DMS79 treated with DMSO at 0.1 percent for 48 hours (cell line): ENCODE measurements around the gene PLA1A.
"Not testable (repeated sequence)": the region's sequence is repeated elsewhere in the genome, so short reads cannot be mapped to it uniquely, and the experiment has no call there.

ENCODE experiments used
- DNase-seq: peaks from one replicate; lab custom pipeline; 2025; lab: John Stamatoyannopoulos, UW

Gene PLA1A, protein sequence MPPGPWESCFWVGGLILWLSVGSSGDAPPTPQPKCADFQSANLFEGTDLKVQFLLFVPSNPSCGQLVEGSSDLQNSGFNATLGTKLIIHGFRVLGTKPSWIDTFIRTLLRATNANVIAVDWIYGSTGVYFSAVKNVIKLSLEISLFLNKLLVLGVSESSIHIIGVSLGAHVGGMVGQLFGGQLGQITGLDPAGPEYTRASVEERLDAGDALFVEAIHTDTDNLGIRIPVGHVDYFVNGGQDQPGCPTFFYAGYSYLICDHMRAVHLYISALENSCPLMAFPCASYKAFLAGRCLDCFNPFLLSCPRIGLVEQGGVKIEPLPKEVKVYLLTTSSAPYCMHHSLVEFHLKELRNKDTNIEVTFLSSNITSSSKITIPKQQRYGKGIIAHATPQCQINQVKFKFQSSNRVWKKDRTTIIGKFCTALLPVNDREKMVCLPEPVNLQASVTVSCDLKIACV

DNA sequence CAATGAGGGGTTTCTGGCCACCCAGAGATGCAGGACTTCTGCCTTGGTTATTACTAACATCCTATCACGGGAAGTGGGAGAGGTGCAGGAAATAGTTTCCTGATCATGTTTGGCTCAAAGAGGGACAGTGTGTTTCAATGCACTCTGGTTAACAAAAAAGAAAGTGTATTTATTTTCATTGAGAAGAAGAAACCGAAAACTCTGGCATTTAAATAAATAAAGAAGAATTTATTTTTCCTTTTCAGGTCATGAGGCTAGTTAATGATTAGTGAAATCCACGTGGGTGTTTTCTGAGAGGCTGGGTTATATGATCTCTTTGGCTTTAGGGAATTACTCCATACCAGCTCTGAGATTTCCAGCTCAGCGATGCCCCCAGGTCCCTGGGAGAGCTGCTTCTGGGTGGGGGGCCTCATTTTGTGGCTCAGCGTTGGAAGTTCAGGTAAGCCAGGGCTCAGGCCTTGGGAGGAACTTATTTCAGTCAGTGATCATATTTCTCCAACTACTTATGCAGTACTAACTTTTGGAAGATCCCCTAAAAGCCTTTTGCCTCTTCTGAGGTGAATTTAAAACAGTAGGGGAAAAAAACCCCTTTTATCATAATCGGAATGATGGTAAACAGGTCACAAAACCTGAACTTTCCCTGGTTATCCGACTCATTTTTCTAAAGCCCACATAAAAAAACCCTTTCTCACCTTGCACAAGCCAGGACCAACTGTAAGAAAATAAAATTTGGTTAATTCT lies at the start of gene PLA1A:
Gene PLA1A (plus strand): TSS at position 338 of the 741 bp plus-strand sequence. CDS start 29 bp downstream, at position 367.
- DNase-seq = no peak

- DNase-seq = no peak
Observed at GRCh38 chr3:119548341-119548740, 49.3 kb upstream of the PLA1A start.

DNA sequence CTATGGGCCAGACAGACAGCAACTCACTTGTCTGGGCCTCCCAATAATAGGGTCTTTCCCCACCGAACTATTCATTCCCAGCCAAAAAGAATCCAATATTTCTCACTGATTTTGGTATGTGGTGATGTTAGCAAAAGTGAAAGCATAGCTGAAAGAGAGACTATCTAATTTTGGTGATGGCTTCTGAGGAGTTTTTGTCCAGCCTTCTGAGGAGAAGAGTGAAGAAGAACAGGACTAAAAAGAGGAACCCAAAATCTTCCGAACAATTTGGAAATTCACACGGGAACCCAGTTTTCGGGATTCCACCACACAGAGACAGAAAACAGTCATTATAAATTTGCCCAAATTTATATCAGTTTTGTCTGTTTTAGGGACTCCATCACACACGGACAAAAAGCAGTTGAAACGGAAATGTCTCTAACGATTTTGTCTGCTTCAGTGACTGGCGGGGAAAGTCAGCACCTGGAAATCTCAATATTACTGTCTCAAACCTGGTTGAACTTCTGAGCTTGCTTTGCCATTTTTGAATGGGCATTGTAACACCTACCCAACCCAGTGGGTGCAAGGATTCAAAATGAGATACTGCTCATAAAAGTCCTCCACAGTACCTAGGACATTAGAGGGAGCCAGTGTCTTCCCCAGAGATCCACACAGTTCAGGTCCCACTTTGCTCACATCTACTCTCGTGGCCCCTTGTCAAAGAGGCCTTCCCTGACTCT lies 47.3 kb upstream of the PLA1A start:
- DNase-seq = no peak

- DNase-seq = no peak
Observed at GRCh38 chr3:119551598-119551997, 46.1 kb upstream of the PLA1A start.

DNA sequence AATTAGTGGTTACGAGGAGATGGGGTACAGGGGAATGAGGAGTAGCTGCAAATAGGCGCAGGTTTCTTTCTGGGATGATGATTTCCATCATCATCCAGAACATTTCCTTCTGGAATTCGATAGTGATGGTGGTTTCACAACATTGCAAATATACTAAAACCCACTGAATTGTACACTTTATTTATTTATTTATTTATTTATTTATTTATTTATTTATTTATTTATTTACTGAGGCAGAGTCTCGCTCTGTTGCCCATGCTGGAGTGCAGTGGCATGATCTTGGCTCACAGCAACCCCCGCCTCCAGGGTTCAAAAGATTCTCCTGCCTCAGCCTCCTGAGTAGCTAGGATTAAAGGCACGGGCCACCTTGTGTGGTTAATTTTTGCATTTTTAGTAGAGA lies 44.8 kb upstream of the PLA1A start:
- not testable (repeated sequence) for DNase-seq

- DNase-seq = no peak
Observed at GRCh38 chr3:119553823-119554415, 43.8 kb upstream of the PLA1A start.

GRCh38 chr3:119555309-119555735 lies 42.4 kb upstream of the PLA1A start:
- no peak for DNase-seq

DNA sequence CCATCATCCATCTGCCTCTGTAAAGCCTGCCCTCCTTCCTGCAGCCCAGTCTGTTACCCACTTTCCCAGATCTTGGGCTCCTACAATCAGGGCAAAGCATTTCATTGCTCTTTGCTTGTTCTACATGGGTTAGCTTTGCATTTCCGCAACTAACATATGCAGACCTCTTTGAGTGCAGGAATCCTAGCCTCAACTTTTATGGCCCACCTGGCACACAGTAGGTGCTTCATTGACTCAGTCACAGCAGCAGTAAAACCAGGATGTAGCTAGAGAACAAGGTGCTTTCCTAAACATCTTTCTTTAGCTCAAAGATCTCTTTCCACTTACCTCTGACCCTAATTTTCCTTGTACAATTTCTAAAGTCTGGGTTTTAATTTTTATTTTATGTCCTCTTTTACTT lies 41.8 kb upstream of the PLA1A start:
- DNase-seq = no peak

DNA sequence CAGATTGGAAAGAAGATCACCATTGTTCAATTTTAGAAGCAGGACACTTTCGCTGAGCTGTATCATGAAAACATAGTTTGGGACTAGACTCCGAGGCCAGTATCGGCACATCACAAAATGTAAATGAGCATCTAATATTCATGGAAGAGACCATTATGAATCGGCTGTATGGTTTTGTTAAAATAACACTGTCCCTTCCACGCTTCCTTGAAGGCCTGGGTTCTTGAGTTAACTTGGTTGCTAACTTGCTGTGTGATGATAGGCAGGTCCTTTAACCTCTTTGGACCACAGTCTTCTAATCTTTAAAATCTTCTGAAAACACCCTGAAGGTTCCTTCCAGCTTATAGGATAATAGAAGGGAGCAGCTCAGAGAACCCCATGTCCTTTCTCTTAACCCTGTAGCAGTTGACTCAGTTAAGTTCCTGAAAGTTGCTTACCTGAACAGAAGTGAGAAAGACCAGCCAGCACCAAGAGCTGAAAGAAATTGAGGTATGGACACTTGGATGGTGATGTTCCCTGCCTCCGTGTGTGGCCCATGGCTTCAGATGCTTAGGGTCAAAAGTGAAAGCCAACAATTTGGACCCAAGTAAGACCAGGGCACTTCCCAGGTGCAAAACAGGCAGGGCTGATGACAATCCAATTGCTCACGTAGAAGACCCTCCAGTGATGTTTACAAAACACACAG lies 40.4 kb upstream of the PLA1A start:
- DNase-seq = no peak

DNA sequence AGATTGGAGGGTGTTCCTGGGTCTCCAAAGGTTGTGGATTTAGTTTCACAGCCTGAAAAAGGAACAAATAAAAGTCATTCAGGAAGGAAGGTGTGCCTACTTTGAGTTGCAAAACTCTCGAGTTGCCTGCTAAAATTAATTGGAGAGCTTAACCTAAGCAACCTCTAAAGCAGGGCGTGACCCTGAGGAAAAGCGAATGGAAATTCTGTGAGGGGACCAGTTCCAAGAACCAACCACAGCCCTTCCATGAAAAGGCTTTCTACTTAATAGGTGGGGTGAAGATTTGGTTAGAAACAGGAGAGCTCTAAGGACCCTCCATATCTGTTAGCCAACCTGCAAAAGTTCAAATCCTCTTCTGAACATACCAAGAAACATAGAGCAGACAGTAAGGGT lies 39.8 kb upstream of the PLA1A start:
- no peak for DNase-seq

GRCh38 chr3:119558626-119559317 lies 38.9 kb upstream of the PLA1A start:
- no peak for DNase-seq

- no peak for DNase-seq
Observed at GRCh38 chr3:119559441-119559963, 38.2 kb upstream of the PLA1A start, which contains the start of gene CD80. Gene CD80, minus strand, starts transcription at chr3:119559614. Its CDS starts 1,886 bp downstream, at chr3:119557728.

DNA sequence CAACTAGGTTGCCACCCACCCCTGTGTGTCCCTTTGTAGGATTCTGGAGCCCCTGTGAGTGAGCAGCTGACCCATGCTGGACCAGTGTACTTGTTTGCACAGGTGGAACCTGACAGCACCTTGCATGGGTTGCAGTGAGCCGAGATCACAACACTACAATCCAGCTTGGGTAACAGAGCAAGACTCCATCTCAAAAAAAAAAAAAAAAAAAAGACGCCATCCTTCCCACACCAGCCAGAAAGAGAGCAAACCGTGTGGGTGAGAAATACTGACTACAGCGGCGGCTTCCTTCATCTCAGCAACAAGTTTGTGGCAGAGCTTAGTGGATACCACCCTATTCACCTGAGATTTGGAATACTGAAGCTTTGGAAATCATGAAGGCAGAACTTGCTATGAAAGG lies 37.5 kb upstream of the PLA1A start:
- no peak for DNase-seq

DNA sequence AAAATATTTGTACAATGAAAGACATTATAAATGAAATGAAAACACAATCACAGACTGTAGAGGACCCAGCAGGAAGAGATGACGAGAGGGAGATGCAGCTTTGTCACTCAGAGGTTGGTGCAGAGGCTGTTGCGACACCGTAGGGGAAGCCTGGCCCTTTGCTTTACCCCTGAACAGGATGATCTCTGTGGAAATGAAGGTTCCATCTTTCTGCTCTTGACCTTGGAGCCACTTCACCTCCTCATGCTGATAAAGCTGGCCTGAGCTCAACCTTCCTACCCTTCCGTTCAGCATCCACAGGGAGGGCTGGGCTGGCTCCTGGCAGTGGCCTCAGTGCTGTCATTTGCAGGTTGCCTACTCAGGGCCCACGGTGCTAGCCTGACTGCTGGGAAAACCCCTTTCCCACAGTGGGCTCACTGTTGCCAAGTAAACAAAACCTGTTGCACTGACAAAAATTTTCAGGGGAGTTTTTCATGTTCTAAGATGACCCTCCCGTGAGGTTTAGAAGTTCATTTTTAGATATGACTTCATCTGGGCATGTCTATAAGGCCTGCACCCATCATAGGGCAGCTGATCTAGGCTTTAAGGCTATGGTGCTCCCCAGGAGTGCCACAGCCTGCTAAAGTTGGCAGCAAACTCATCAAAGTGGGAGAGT lies 35.3 kb upstream of the PLA1A start:
- no peak for DNase-seq

DNA sequence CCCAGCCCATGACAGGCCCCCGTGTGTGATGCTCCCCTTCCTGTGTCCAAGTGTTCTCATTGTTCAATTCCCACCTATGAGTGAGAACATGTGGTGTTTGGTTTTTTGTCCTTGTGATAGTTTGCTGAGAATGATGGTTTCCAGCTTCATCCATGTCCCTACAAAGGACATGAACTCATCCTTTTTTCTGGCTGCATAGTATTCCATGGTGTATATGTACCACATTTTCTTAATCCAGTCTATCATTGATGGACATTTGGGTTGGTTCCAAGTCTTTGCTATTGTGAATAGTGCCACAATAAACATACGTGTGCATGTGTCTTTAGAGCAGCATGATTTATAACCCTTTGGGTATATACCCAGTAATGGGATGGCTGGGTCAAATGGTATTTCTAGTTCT lies 34.4 kb upstream of the PLA1A start:
- DNase-seq = not testable (repeated sequence)

- DNase-seq = no peak
Observed at GRCh38 chr3:119569156-119569555, 28.5 kb upstream of the PLA1A start.

GRCh38 chr3:119570229-119570628 lies 27.5 kb upstream of the PLA1A start:
- DNase-seq = no peak

DNA sequence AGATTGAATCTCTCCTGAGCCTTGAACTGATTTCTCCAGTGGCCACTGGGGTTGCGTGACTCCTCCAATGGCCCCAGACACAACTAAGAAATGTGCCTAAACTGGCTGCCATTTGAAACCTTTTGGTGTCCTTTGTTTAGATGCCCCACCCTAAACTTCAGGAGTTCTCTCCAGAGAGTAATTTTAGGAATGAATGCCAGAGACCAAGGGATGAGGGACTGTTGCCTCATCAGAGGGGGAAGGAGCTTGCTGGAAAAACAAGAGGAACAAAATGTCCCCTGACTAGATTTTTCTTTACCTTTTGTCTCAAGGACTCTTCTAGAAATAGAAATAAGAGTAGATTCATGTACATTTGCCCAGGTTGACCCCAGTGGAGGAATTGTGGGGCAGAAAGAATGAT lies 26.5 kb upstream of the PLA1A start:
- no peak for DNase-seq

DNA sequence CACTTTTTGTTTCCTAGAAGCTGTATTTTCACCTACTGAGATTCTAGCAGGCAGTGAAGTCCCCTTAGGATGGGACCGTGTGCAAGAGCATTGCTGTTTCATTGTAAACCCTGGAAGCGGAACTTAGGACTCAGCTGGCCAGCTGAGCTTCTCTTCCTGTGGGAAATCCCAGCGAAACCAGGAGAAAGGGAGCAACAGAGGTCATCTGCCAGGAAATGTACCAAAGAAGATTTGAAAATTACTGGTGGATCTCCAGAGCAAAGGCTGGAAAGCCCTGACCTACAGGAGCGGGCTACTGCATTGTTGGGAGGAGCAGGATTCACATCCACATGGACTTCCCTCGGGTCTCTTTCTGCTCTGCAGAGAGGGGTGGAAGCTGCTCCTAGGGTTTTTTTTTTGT lies 26.0 kb upstream of the PLA1A start:
- no peak for DNase-seq

- DNase-seq = no peak
Observed at GRCh38 chr3:119575507-119575906, 22.2 kb upstream of the PLA1A start.
